Osteocyte (in vitro differentiated cells): ENCODE measurements around the gene IQSEC1. TPM values are rescaled to one million over a fixed set of nuclear protein-coding genes. Genes with fewer than 3 reads are reported as not detected.
A peak's percentile ranks its signal among the peaks of the same experiment; 100 is the strongest.

ENCODE experiments used
- DNase-seq: peaks from one replicate; pipeline ENCODE4 v3.0.0; 2021; ENCODE audit warnings: mixed read lengths; ENCODE audit not compliant: unreplicated experiment; ENCODE audit errors: extremely low spot score
- H3K27ac Mint-ChIP-seq: one replicate; pipeline ENCODE4 v1.8.0; 2021; ENCODE audit warnings: mild to moderate bottlenecking, mixed read lengths; ENCODE audit not compliant: unreplicated experiment
- H3K27me3 Mint-ChIP-seq: one replicate; pipeline ENCODE4 v1.8.0; 2021; ENCODE audit warnings: mixed read lengths; ENCODE audit not compliant: unreplicated experiment
- H3K36me3 Mint-ChIP-seq: one replicate; pipeline ENCODE4 v1.8.0; 2021; ENCODE audit warnings: mixed read lengths; ENCODE audit not compliant: unreplicated experiment
- H3K4me1 Mint-ChIP-seq: one replicate; pipeline ENCODE4 v1.8.0; 2021; ENCODE audit warnings: mixed read lengths; ENCODE audit not compliant: unreplicated experiment
- H3K4me3 Mint-ChIP-seq: one replicate; pipeline ENCODE4 v1.8.0; 2021; ENCODE audit warnings: mild to moderate bottlenecking, moderate library complexity, mixed read lengths; ENCODE audit not compliant: unreplicated experiment
- H3K9me3 Mint-ChIP-seq: one replicate; pipeline ENCODE4 v1.8.0; 2021; ENCODE audit warnings: mixed read lengths; ENCODE audit not compliant: unreplicated experiment
- total RNA-seq: library from RNA; stranded (reverse); gene quantifications from 2 replicates; pipeline ENCODE4 v1.2.1, GENCODE V29; 2021
- TF ChIP-seq, protein P1 (sequence below): fragments of 200-600 bp; sonication (generic); IDR thresholded peaks from 2 replicates; pipeline ENCODE4 v1.5.0; 2021; ENCODE audit warnings: antibody characterized with exemption, mild to moderate bottlenecking, moderate library complexity

The IQSEC1 gene
- total RNA-seq, 1 donor from 2014 or later = 37.9 TPM

DNA sequence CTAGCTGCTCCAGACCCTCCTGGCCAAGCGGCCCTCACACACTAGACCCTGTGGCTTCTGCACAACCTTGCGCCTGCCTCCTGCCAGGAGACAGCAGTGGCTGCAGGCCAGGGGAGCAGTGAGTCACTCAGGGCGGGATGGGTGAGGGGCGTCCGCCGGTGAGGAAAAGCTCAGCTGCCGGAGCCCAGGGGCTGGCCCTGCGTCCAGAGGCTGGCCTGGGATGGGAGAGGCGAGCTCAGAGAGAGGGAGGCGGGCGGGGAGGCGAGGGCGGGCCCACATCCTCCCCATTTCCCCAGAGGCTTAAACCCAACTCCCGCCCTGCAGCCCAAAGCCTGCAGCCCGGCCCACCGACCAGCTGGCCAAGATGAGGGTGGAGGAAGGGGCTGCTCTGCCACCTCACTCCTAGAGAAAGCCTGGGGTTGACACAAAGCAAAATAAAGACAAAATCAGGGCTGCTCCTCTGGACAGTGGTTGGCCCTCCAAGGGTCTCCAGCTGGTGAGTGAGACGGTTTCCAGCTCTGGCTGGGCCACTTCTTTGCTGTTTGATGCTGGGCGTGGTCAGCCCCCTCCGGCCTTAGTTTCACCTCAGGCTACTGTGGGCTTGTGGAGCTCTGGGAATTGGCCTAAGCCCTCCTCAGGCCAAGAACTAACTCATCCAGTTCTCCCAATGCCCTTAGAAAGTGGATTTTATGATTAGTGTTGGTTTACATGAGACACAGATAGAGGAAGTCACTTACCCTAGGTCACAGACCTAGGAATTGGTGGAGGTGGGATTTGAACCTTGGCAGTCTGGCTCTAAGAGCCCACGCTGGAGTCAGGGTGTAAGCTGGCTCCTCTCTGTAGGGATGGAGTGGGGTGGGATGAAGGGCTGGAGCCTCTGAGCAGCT lies 50.6 kb downstream of the IQSEC1 start:
- TF ChIP-seq, protein P1, sequence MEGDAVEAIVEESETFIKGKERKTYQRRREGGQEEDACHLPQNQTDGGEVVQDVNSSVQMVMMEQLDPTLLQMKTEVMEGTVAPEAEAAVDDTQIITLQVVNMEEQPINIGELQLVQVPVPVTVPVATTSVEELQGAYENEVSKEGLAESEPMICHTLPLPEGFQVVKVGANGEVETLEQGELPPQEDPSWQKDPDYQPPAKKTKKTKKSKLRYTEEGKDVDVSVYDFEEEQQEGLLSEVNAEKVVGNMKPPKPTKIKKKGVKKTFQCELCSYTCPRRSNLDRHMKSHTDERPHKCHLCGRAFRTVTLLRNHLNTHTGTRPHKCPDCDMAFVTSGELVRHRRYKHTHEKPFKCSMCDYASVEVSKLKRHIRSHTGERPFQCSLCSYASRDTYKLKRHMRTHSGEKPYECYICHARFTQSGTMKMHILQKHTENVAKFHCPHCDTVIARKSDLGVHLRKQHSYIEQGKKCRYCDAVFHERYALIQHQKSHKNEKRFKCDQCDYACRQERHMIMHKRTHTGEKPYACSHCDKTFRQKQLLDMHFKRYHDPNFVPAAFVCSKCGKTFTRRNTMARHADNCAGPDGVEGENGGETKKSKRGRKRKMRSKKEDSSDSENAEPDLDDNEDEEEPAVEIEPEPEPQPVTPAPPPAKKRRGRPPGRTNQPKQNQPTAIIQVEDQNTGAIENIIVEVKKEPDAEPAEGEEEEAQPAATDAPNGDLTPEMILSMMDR = no peak
- Mint-ChIP-seq H3K27ac (peak overlapping the region; percentile 80), H3K4me3 (peak overlapping the region; percentile 32), H3K4me1 (peaks cover 72% of the 10 kb centered on the region), H3K27me3 (no peaks in the 10 kb centered on the region), H3K36me3 (no peaks in the 10 kb centered on the region), H3K9me3 (no peaks in the 10 kb centered on the region)
- DNase-seq = peak; percentile 88

DNA sequence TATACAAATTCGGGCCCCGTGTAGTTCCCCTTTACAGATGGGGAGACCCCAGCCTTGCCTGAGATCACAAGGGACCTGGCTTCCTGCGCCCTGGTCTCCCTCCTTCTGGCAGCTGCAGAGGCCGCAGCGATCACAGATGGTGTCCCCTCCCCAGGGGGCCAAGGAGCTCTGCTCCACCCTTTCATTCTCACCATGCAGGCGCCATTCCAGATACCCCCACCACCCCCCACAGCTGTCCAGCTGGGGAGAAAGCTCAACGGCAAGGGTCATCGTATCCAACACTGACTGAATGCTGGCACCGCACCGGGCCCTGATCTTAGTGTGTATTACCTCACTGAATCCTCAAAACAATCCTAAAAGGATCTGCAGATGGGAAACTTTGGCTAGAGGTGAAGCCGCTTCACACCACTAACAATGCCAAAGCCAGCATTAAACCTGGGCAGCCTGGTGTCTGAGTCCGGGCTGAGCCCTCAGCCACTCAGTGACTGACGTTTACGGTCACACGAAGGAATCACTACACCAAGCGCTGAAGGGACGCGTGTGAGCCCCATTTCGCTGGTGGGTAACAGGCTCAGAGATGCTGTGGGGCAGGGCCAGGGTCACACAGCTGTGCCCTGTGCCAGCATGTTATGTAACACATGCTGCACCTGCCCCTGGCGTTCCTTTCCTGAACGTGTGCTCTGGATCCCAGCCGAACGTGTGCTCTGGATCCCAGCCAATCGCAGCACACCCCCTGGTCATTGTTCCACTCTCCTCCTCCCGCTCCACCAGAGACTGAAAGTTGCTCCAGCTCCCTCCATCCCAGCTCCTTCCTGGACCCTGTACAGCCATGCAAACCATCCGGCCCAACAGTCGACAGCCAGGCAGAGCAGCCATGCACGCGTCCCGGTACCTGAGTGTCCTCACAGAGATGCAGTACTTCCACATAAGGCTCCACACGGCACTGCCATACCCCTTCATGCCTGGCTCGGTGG lies 51.8 kb downstream of the IQSEC1 start:
- H3K27me3 Mint-ChIP-seq = no peaks in the 10 kb centered on the region
- TF ChIP-seq, protein P1 = no peak
- no peaks in the 10 kb centered on the region for H3K9me3 Mint-ChIP-seq
- H3K4me3 Mint-ChIP-seq = peak overlapping the region; percentile 32
- DNase-seq = no peak
- peaks cover 2% of the 10 kb centered on the region for H3K36me3 Mint-ChIP-seq
- peak overlapping the region; percentile 80 for H3K27ac Mint-ChIP-seq
- peaks cover 84% of the 10 kb centered on the region for H3K4me1 Mint-ChIP-seq

DNA sequence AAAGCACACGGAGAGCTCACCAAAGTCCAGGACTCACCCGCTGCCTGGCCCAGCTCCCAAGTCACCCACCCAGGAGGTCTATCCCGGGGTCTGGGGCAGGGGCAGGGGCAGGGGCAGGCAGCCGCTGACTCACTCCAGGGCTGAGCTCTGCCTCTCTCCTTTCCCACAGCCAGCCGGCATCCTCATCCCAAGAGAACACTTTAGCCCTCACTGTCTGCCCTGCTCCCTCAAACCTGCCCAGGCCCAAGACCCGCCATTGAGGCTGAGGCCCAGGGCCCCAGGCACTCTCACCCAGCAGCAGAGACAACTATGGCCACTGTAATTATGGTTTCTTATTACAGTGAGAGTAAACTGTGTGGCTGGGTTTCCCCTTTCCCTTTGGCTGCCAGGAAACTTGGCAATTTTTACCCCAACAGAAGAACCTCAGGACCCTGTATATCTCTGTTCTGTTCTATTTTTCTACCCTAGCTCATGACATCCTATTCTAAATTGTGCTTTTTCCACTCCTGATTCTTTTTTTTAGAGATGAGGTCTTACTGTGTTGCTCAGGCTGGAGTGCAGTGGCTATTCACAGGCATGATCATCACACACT lies 53.0 kb downstream of the IQSEC1 start:
- peaks cover 2% of the 10 kb centered on the region for H3K36me3 Mint-ChIP-seq
- no peaks in the 10 kb centered on the region for H3K9me3 Mint-ChIP-seq
- H3K27me3 Mint-ChIP-seq = no peaks in the 10 kb centered on the region
- H3K4me3 Mint-ChIP-seq = no peak overlapping the region
- H3K4me1 Mint-ChIP-seq = peaks cover 92% of the 10 kb centered on the region
- H3K27ac Mint-ChIP-seq = peak overlapping the region; percentile 51
- no peak for DNase-seq
- TF ChIP-seq, protein P1 = no peak

DNA sequence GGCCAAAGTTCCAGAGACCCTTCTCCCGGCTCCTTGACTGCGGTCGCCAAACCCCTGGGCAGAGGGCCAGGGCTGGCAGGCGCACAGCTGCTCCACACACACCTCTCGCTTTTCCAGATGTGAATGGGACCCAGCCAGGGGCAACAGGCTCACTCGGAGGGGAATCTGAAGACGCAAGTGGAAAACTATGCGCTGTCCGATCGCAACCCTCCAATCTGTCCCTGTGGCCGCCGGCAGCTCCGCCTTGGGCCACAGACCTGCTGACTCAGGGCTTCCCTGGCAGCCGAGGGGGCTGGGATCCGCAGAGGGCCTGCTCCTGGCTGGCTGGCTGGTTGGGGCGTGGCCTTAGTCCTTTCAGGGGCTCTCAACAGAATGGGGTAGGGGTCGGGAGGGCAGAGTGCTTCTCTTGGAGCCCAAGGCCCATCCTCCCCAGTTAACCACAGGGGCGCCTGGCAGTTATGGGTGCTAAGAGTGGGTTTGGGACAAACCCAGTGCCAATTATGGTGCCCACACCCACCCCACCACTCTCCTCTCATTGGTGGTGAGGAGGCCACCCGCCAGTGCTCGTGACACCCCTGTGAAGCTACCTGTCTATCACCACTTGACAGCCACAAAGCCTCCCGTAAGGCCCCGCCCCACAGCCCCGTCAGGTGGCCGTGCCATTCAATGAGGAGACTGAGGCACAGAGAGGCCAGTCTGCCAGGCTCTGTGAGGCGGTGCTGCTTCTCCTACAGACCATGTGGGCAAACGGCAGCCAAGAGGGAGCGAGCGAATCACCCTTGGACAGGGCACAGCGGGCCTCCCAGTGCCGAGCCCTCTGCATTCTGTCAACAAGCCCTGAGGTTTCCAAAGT lies 53.8 kb downstream of the IQSEC1 start:
- no peaks in the 10 kb centered on the region for H3K9me3 Mint-ChIP-seq
- TF ChIP-seq, protein P1 = no peak
- H3K36me3 Mint-ChIP-seq = peaks cover 2% of the 10 kb centered on the region
- no peak for DNase-seq
- H3K4me3 Mint-ChIP-seq = no peak overlapping the region
- H3K27ac Mint-ChIP-seq = no peak overlapping the region
- H3K4me1 Mint-ChIP-seq = peaks cover 86% of the 10 kb centered on the region
- H3K27me3 Mint-ChIP-seq = no peaks in the 10 kb centered on the region
